ENCODE results near the gene UBE2H. TPM values are rescaled to one million over a fixed set of nuclear protein-coding genes. Genes with fewer than 3 reads are reported as not detected.

UBE2H gene
- total RNA-seq, 1 donor, result 59.5 TPM

DNA sequence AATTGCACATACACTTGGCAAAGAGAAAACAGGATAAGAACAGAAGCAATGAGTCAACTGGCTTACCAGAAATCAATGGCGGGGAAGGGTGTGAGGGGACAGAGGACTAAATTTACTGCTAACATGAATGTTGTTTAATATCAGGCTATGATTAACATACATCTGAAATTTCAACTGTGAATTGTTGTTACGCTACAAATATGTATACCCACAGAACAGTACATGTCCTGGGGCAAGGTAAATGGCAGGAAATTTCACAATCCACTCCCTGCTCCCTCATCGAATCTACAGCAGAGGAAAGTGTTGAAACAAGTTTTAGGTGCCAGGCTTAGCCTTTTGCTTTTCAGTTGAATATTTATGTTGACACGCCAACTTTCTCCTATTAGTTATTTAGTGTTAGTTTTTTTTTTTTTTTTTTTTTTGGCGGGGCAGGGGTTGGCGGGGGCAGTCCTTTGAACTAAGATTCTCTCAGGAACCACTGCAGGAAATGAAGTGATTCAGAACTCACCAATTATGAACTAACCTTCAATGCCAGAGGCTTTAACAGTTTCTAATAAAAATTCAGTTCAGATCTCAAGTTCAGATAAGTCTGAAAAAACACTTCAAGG is 99.0 kb downstream of the UBE2H start:
- no peak overlapping the region for H3K4me3 ChIP-seq (ENCODE audit: low read depth, low read length)
- DNase-seq (ENCODE audit: low read depth), result peak; percentile 62
- TF ChIP-seq, protein P1, sequence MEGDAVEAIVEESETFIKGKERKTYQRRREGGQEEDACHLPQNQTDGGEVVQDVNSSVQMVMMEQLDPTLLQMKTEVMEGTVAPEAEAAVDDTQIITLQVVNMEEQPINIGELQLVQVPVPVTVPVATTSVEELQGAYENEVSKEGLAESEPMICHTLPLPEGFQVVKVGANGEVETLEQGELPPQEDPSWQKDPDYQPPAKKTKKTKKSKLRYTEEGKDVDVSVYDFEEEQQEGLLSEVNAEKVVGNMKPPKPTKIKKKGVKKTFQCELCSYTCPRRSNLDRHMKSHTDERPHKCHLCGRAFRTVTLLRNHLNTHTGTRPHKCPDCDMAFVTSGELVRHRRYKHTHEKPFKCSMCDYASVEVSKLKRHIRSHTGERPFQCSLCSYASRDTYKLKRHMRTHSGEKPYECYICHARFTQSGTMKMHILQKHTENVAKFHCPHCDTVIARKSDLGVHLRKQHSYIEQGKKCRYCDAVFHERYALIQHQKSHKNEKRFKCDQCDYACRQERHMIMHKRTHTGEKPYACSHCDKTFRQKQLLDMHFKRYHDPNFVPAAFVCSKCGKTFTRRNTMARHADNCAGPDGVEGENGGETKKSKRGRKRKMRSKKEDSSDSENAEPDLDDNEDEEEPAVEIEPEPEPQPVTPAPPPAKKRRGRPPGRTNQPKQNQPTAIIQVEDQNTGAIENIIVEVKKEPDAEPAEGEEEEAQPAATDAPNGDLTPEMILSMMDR (IDR thresholded peaks at IDR 0.05; ENCODE audit: insufficient read depth, low read length), result no peak

DNA sequence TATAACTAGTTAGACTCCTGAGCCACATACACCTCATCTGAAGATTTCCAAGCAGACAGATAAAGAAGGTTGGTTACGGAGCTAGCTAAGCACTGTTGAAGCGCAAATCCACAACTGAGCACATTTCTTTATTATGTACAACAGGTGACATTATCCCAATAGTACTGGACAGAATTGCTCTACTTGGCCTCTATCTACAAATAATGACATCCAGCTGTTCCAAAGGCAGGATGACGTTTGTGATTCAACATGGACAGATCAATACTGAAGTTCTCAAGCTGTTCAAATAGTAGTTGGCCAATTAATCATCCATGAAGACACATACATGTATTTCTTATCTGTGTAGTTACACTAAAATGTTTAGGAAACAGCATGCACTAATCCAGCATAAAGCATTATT is 101.0 kb downstream of the UBE2H start:
- TF ChIP-seq, protein P1 (IDR thresholded peaks at IDR 0.05; ENCODE audit: insufficient read depth, low read length), result no peak
- no peak for DNase-seq (ENCODE audit: low read depth)
- no peak overlapping the region for H3K4me3 ChIP-seq (ENCODE audit: low read depth, low read length)

DNA sequence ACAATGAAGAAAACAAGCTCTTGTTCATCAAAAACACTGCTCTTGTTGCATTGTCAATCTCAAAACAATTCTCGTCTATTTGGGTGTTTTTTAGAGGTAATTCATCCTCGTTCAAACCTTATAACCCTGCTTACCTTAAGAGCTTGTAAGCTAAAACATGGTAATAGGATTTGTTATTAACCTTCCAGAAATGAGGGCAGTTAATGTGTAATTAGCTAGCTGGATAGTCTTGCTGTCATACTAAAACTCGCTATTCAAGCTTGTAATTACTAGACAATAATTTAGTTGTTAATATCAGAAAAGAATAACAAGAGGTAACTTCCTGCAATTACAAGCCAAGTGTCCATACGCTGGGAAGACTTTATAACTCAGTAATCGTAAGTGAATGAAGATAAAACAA is 101.6 kb downstream of the UBE2H start:
- no peak for DNase-seq (ENCODE audit: low read depth)
- H3K4me3 ChIP-seq (ENCODE audit: low read depth, low read length), result no peak overlapping the region
- TF ChIP-seq, protein P1 (IDR thresholded peaks at IDR 0.05; ENCODE audit: insufficient read depth, low read length), result no peak

DNA sequence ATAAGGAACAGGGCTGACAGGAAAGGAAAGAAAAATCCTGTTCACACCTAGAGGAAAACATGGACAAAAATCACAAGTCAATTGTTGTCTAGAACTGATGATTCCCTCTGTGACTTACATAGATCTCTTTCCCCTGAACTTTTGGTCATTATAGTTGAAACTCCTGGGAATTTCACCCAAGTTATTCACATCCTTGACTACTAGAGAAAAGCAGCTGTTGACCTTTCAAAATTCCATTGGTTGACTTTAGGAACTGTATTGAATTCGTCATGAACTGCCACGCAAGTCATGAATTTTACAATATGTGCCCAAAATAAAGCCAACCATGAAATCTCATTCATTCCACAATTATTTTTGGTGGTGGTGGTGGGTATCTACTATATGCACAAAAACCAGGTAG is 104.3 kb downstream of the UBE2H start:
- H3K4me3 ChIP-seq (ENCODE audit: low read depth, low read length), result no peak overlapping the region
- TF ChIP-seq, protein P1 (IDR thresholded peaks at IDR 0.05; ENCODE audit: insufficient read depth, low read length), result no peak
- no peak for DNase-seq (ENCODE audit: low read depth)

DNA sequence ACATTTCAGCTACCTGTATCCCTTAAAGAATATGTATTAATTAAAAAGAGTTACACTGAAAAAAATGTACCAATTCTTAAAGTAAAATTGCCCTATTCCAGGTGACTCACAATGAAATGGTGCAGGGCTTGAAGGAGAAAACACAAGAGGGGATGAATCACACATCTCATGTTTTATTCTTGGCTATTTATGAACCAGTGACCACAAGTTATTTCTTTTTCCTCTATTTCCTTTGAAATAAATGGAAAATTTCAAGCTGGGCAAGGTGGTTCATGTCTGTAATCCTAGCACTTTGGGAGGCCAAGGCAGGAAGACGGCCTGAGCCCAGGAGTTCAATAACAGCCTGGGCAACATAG is 106.8 kb downstream of the UBE2H start:
- H3K4me3 ChIP-seq (ENCODE audit: low read depth, low read length), result no peak overlapping the region

DNA sequence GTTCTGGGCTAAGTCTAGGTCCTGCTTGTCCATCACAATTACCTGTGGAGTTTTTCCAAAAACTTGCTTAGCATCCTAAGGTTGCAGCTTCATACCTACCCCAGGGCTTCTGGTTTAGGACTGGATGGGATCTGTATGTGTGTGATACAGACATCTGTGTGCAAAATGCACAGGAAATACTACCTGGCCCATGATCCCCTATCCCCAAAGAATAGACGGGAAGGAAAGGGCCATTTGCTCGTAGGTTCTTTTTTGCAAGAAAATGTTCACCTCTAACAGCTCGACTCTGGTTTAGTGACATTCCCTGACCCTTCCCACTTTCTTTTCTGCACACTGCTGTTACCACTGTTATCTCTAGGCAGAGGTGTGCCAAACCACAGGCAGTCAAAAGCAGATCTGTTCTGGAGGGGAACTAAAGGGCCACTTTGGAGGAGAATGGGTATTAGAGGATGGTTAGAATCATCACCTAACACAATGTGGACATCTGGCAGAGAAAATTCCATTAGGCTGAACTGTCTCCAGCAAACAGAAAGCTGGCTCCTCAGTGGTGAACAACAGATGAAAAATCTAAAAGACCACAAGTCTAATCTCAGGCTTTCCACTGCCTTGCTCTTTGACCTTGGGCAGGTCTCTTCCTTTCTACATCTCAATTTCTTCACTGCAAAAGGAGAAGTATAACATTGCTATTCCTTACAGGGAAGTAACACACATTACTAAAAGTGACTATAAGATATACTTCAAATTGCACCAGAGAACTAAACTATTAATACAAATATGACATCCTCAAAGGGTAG is 107.4 kb downstream of the UBE2H start:
- peak; percentile 86 for DNase-seq (ENCODE audit: low read depth)
- TF ChIP-seq, protein P1 (IDR thresholded peaks at IDR 0.05; ENCODE audit: insufficient read depth, low read length), result no peak
- H3K4me3 ChIP-seq (ENCODE audit: low read depth, low read length), result no peak overlapping the region

More for the DNA sequence above, 106.8 kb downstream of the UBE2H start:
- TF ChIP-seq, protein P1 (IDR thresholded peaks at IDR 0.05; ENCODE audit: insufficient read depth, low read length), result no peak
- peak; percentile 83 for DNase-seq (ENCODE audit: low read depth)

Data from fibroblast of the aortic adventitia (primary cell).